ENCODE data around the gene MED1. TPM values are rescaled to one million over a fixed set of nuclear protein-coding genes. Genes with fewer than 3 reads are reported as not detected.
A peak's percentile ranks its signal among the peaks of the same experiment; 100 is the strongest.

The MED1 gene
- total and polyA plus RNA-seq, 2 donors (not counting 1 experiment from before 2014, with no cell fraction given), result 28.4 to 32.3 TPM

GRCh38 chr17:39357986-39358385, 93.1 kb downstream of the MED1 start:
- no peaks in the 10 kb centered on the region for H3K9me3 ChIP-seq (ENCODE audit: control insufficient read depth, insufficient read depth, low read depth, low read length)
- H3K36me3 ChIP-seq (ENCODE audit: control insufficient read depth, insufficient read depth, low read length), result no peaks in the 10 kb centered on the region
- no peaks in the 10 kb centered on the region for H3K79me2 ChIP-seq (ENCODE audit: control insufficient read depth, insufficient read depth, low read length)
- H4K20me1 ChIP-seq (ENCODE audit: control insufficient read depth, extremely low read depth, insufficient read depth, low read length), result no peaks in the 10 kb centered on the region
- TF ChIP-seq CTCF (conservative IDR thresholded peaks at IDR 0.05 in 1 of 2, IDR thresholded peaks at IDR 0.05 in 1 of 2; ENCODE audit: low read depth in 1 of 2, low read length in 2 of 2), result no peak
- no peak overlapping the region for H3K9ac ChIP-seq (ENCODE audit: insufficient read depth, low read length)
- no peaks in the 10 kb centered on the region for H3K4me1 ChIP-seq (ENCODE audit: control insufficient read depth, extremely low read depth, insufficient read depth, low read length)
- H3K27me3 ChIP-seq (ENCODE audit: control insufficient read depth, insufficient read depth, low read length), result no peaks in the 10 kb centered on the region
- no peak overlapping the region for H3K4me2 ChIP-seq (ENCODE audit: extremely low read depth, insufficient read depth, low read length)
- no peak overlapping the region for H2AFZ ChIP-seq (ENCODE audit: low read length)
- no peak for DNase-seq (ENCODE audit: low read depth in 2 of 2)
- H3K27ac ChIP-seq (ENCODE audit: insufficient read depth, low read length), result no peak overlapping the region
- no peak overlapping the region for H3K4me3 ChIP-seq (replicated peaks in 1 of 4; ENCODE audit: control extremely low read depth in 1 of 4, insufficient read depth in 1 of 4, low read depth in 3 of 4, low read length in 4 of 4)

- Histone ChIP-seq H3K27me3 (ENCODE audit: control insufficient read depth, insufficient read depth, low read length) (no peaks in the 10 kb centered on the region), H3K9ac (ENCODE audit: insufficient read depth, low read length) (no peak overlapping the region), H3K4me3 (replicated peaks in 1 of 4; ENCODE audit: control extremely low read depth in 1 of 4, insufficient read depth in 1 of 4, low read depth in 3 of 4, low read length in 4 of 4) (no peak overlapping the region), H4K20me1 (ENCODE audit: control insufficient read depth, extremely low read depth, insufficient read depth, low read length) (no peaks in the 10 kb centered on the region), H3K4me2 (ENCODE audit: extremely low read depth, insufficient read depth, low read length) (no peak overlapping the region), H2AFZ (ENCODE audit: low read length) (no peak overlapping the region), H3K27ac (ENCODE audit: insufficient read depth, low read length) (no peak overlapping the region), H3K9me3 (ENCODE audit: control insufficient read depth, insufficient read depth, low read depth, low read length) (no peaks in the 10 kb centered on the region), H3K4me1 (ENCODE audit: control insufficient read depth, extremely low read depth, insufficient read depth, low read length) (no peaks in the 10 kb centered on the region), H3K79me2 (ENCODE audit: control insufficient read depth, insufficient read depth, low read length) (no peaks in the 10 kb centered on the region), H3K36me3 (ENCODE audit: control insufficient read depth, insufficient read depth, low read length) (no peaks in the 10 kb centered on the region)
- TF ChIP-seq CTCF (conservative IDR thresholded peaks at IDR 0.05 in 1 of 2, IDR thresholded peaks at IDR 0.05 in 1 of 2; ENCODE audit: low read depth in 1 of 2, low read length in 2 of 2), result no peak
- no peak for TF ChIP-seq EZH2 (IDR thresholded peaks at IDR 0.05; ENCODE audit: low read length, missing control alignments)
- DNase-seq (ENCODE audit: low read depth in 2 of 2), result peak; percentile 15 to 22
Measured at GRCh38 chr17:39357488-39357887, 93.6 kb downstream of the MED1 start.

Other genes starting within 250 kb of the MED1 start
- under 0.01 TPM in 1 of 2 replicates, not detected in the other for gene STAC2, start 225.3 kb downstream of the MED1 start, total RNA-seq
- 0.01 TPM in 1 of 2 replicates, not detected in the other for gene STAC2, start 225.3 kb downstream of the MED1 start, polyA plus RNA-seq
- 11.3 and 14.5 TPM in 2 replicates for gene FBXL20, start 49.6 kb downstream of the MED1 start, total RNA-seq
- gene FBXL20, start 49.6 kb downstream of the MED1 start, polyA plus RNA-seq, result 4.2 and 7.6 TPM in 2 replicates
- 19.3 and 24.9 TPM in 2 replicates for gene CDK12, start 10.2 kb upstream of the MED1 start, total RNA-seq
- gene CDK12, start 10.2 kb upstream of the MED1 start, polyA plus RNA-seq, result 19.4 and 22.2 TPM in 2 replicates
- not detected in 2 replicates for gene NEUROD2, start 156.7 kb upstream of the MED1 start, total RNA-seq
- gene NEUROD2, start 156.7 kb upstream of the MED1 start, polyA plus RNA-seq, result not detected in 2 replicates
- gene PPP1R1B, start 175.7 kb upstream of the MED1 start, total RNA-seq, result under 0.01 and 0.26 TPM in 2 replicates
- 0.05 TPM in 1 of 2 replicates, not detected in the other for gene PPP1R1B, start 175.7 kb upstream of the MED1 start, polyA plus RNA-seq
- gene STARD3, start 185.9 kb upstream of the MED1 start, total RNA-seq, result 28.0 and 31.7 TPM in 2 replicates
- 30.4 and 43.1 TPM in 2 replicates for gene STARD3, start 185.9 kb upstream of the MED1 start, polyA plus RNA-seq
- gene TCAP, start 214.1 kb upstream of the MED1 start, total RNA-seq, result 0.17 and 0.26 TPM in 2 replicates
- gene TCAP, start 214.1 kb upstream of the MED1 start, polyA plus RNA-seq, result 0.05 TPM in 1 of 2 replicates, not detected in the other
- gene PNMT, start 217.2 kb upstream of the MED1 start, total RNA-seq, result not detected in 2 replicates
- gene PNMT, start 217.2 kb upstream of the MED1 start, polyA plus RNA-seq, result not detected in 2 replicates
- 8.8 and 10.8 TPM in 2 replicates for gene PGAP3, start 236.8 kb upstream of the MED1 start, total RNA-seq
- gene PGAP3, start 236.8 kb upstream of the MED1 start, polyA plus RNA-seq, result 5.9 and 7.9 TPM in 2 replicates
- gene ERBB2, start 248.8 kb upstream of the MED1 start, total RNA-seq, result 24.7 and 33.9 TPM in 2 replicates
- gene ERBB2, start 248.8 kb upstream of the MED1 start, polyA plus RNA-seq, result 24.7 and 25.0 TPM in 2 replicates

Measured in fibroblast of lung (primary cell).